ENCODE data around the gene ITGB7.

The ITGB7 gene

GRCh38 chr12:53196486-53196885, 10.6 kb downstream of the ITGB7 start:
- DNase-seq (ENCODE audit: low read depth), result no peak

- no peak for DNase-seq (ENCODE audit: low read depth)
Observed at GRCh38 chr12:53195516-53196420, 11.3 kb downstream of the ITGB7 start.

- no peak for DNase-seq (ENCODE audit: low read depth)
Observed at GRCh38 chr12:53194973-53195372, 12.1 kb downstream of the ITGB7 start.

- no peak for DNase-seq (ENCODE audit: low read depth)
Observed at GRCh38 chr12:53193985-53194716, 12.9 kb downstream of the ITGB7 start.

GRCh38 chr12:53193040-53193439, 14.0 kb downstream of the ITGB7 start:
- DNase-seq (ENCODE audit: low read depth), result no peak

GRCh38 chr12:53192531-53193021, 14.5 kb downstream of the ITGB7 start:
- DNase-seq (ENCODE audit: low read depth), result no peak

- DNase-seq (ENCODE audit: low read depth), result no peak
Observed at GRCh38 chr12:53191885-53192530, 15.0 kb downstream of the ITGB7 start.

GRCh38 chr12:53191096-53191884, 15.8 kb downstream of the ITGB7 start:
- DNase-seq (ENCODE audit: low read depth), result no peak

- no peak for DNase-seq (ENCODE audit: low read depth)
Observed at GRCh38 chr12:53190108-53190729, 16.8 kb downstream of the ITGB7 start.

- no peak for DNase-seq (ENCODE audit: low read depth)
Observed at GRCh38 chr12:53187145-53187899, 19.7 kb downstream of the ITGB7 start.

- no peak for DNase-seq (ENCODE audit: low read depth)
Observed at GRCh38 chr12:53186745-53187144, 20.3 kb downstream of the ITGB7 start.

GRCh38 chr12:53185582-53186153, 21.4 kb downstream of the ITGB7 start:
- DNase-seq (ENCODE audit: low read depth), result no peak

- no peak for DNase-seq (ENCODE audit: low read depth)
Observed at GRCh38 chr12:53184828-53185227, 22.2 kb downstream of the ITGB7 start.

- no peak for DNase-seq (ENCODE audit: low read depth)
Observed at GRCh38 chr12:53182903-53183302, 24.1 kb downstream of the ITGB7 start.

GRCh38 chr12:53181935-53182334, 25.1 kb downstream of the ITGB7 start:
- DNase-seq (ENCODE audit: low read depth), result no peak

- peak; percentile 65 for DNase-seq (ENCODE audit: low read depth)
Observed at GRCh38 chr12:53180931-53181645, 26.0 kb downstream of the ITGB7 start.

- DNase-seq (ENCODE audit: low read depth), result peak; percentile 97
Observed at GRCh38 chr12:53180220-53180930, 26.7 kb downstream of the ITGB7 start, which contains the start of the genes CSAD and ZNF740. CSAD (minus strand) TSS chr12:53180925; CDS start chr12:53173470, 7,455 bp downstream. ZNF740 (plus strand) TSS chr12:53180722; CDS start chr12:53181984, 1,262 bp downstream.

GRCh38 chr12:53179687-53180219, 27.3 kb downstream of the ITGB7 start:
- DNase-seq (ENCODE audit: low read depth), result no peak
